ENCODE measurements around the gene ARHGAP5.

ARHGAP5 gene, protein sequence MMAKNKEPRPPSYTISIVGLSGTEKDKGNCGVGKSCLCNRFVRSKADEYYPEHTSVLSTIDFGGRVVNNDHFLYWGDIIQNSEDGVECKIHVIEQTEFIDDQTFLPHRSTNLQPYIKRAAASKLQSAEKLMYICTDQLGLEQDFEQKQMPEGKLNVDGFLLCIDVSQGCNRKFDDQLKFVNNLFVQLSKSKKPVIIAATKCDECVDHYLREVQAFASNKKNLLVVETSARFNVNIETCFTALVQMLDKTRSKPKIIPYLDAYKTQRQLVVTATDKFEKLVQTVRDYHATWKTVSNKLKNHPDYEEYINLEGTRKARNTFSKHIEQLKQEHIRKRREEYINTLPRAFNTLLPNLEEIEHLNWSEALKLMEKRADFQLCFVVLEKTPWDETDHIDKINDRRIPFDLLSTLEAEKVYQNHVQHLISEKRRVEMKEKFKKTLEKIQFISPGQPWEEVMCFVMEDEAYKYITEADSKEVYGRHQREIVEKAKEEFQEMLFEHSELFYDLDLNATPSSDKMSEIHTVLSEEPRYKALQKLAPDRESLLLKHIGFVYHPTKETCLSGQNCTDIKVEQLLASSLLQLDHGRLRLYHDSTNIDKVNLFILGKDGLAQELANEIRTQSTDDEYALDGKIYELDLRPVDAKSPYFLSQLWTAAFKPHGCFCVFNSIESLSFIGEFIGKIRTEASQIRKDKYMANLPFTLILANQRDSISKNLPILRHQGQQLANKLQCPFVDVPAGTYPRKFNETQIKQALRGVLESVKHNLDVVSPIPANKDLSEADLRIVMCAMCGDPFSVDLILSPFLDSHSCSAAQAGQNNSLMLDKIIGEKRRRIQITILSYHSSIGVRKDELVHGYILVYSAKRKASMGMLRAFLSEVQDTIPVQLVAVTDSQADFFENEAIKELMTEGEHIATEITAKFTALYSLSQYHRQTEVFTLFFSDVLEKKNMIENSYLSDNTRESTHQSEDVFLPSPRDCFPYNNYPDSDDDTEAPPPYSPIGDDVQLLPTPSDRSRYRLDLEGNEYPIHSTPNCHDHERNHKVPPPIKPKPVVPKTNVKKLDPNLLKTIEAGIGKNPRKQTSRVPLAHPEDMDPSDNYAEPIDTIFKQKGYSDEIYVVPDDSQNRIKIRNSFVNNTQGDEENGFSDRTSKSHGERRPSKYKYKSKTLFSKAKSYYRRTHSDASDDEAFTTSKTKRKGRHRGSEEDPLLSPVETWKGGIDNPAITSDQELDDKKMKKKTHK (N-terminal part only)

DNA sequence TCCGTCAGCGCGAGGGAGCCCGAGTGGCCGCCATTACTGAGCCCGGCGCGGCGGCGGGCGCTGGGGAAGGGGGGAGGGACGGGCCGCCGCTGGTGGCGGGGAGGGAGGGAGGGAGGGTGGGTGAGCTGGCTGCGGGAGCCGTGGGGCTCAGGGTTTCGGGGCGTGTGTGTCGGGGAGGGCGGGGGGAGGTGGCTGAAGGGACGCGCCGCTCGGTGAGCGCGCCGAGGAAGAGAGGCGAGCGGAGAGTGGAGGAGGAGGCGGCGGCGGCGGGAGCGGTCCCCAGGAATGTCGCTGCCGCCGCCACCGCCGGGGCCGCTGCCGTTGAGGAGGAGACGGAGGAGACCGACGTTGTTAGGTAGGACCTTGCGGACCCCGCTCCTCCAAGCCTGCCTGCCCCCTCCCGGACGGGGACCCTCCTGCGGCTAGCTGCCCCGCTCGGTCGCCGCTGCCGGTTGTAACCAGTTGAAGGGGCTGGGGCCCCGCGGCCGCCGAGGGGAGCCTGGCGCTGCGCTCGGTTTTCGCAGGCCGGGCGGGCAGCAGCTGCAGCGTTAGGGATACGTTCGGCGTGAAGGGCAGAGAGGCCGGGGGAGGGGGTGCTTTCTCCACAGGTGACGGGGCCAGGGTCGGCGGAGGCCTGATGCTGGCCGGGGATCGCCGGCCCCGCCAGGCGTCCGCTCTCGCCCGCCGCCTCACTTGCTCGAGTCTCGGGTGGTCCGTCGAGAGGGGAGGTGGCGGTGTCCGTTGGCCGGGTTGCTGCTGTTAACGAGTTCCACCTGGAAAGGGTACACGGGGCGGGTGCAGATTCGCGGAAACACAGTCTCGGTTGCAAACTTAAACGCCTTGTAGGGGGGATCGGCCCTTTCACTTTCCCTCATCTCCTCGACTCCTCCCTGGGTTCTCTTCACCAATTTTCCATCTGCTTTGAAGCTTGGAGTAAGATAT lies at the start of gene ARHGAP5:
Gene ARHGAP5 (plus strand): TSS at position 224 of the 942 bp plus-strand sequence. CDS start 13,366 bp downstream, outside the sequence.
- H3K9me3 ChIP-seq (ENCODE audit: control insufficient read depth, insufficient read depth, low read depth, low read length): no peaks in the 10 kb centered on the region

GRCh38 chr14:32028599-32028998 lies 48.5 kb upstream of the ARHGAP5 start:
- Histone ChIP-seq H3K9ac (ENCODE audit: low read length) (no peak overlapping the region), H3K36me3 (ENCODE audit: control insufficient read depth, insufficient read depth, low read length) (no peaks in the 10 kb centered on the region), H3K4me3 (ENCODE audit: low read depth, low read length) (no peak overlapping the region), H3K27ac (ENCODE audit: low read depth, low read length) (no peak overlapping the region), H3K27me3 (ENCODE audit: control insufficient read depth, insufficient read depth, low read length) (no peaks in the 10 kb centered on the region), H3K9me3 (ENCODE audit: control insufficient read depth, insufficient read depth, low read depth, low read length) (no peaks in the 10 kb centered on the region), H3K4me1 (ENCODE audit: control insufficient read depth, insufficient read depth, low read length) (no peaks in the 10 kb centered on the region)

More for the DNA sequence above, at the start of gene ARHGAP5:
- peaks cover 28% of the 10 kb centered on the region for H3K4me1 ChIP-seq (ENCODE audit: control insufficient read depth, insufficient read depth, low read length)
- H3K27me3 ChIP-seq (ENCODE audit: control insufficient read depth, insufficient read depth, low read length): no peaks in the 10 kb centered on the region
- H3K36me3 ChIP-seq (ENCODE audit: control insufficient read depth, insufficient read depth, low read length): no peaks in the 10 kb centered on the region
- peak within 1 kb of the TSS; percentile 71 for H3K4me3 ChIP-seq (ENCODE audit: low read depth, low read length)
- H3K9ac ChIP-seq (ENCODE audit: low read length): peak within 1 kb of the TSS; percentile 90
- H3K27ac ChIP-seq (ENCODE audit: low read depth, low read length): peak within 1 kb of the TSS; percentile 90

- no peaks in the 10 kb centered on the region for H3K4me1 ChIP-seq (ENCODE audit: control insufficient read depth, insufficient read depth, low read length)
- no peaks in the 10 kb centered on the region for H3K36me3 ChIP-seq (ENCODE audit: control insufficient read depth, insufficient read depth, low read length)
- H3K4me3 ChIP-seq (ENCODE audit: low read depth, low read length): no peak overlapping the region
- H3K9me3 ChIP-seq (ENCODE audit: control insufficient read depth, insufficient read depth, low read depth, low read length): no peaks in the 10 kb centered on the region
- no peak overlapping the region for H3K27ac ChIP-seq (ENCODE audit: low read depth, low read length)
- H3K9ac ChIP-seq (ENCODE audit: low read length): no peak overlapping the region
- H3K27me3 ChIP-seq (ENCODE audit: control insufficient read depth, insufficient read depth, low read length): no peaks in the 10 kb centered on the region
Observed at GRCh38 chr14:32033543-32033942, 43.6 kb upstream of the ARHGAP5 start.

DNA sequence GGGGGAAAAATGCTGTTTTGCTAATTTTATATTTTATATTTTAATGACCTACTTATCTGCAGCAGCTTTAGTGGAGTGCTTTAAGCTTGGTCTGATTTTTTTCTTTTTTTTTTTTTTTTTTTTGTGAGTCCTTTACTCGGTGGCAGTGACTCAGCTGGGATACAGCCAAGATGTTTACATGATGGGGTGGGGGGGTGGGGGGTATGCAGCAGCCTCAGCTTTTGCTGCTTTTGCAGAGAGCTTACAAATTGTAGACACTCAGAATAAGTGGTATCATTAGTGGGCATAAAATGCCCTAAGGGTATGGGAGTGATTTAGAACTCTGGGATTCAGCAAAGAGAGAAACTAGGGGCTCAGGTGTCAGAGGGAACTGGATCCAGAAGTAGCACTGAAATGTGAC lies 38.2 kb upstream of the ARHGAP5 start:
- Histone ChIP-seq H3K9ac (ENCODE audit: low read length) (no peak overlapping the region), H3K4me3 (ENCODE audit: low read depth, low read length) (no peak overlapping the region), H3K9me3 (ENCODE audit: control insufficient read depth, insufficient read depth, low read depth, low read length) (no peaks in the 10 kb centered on the region), H3K27ac (ENCODE audit: low read depth, low read length) (no peak overlapping the region), H3K36me3 (ENCODE audit: control insufficient read depth, insufficient read depth, low read length) (no peaks in the 10 kb centered on the region), H3K4me1 (ENCODE audit: control insufficient read depth, insufficient read depth, low read length) (no peaks in the 10 kb centered on the region), H3K27me3 (ENCODE audit: control insufficient read depth, insufficient read depth, low read length) (no peaks in the 10 kb centered on the region)

DNA sequence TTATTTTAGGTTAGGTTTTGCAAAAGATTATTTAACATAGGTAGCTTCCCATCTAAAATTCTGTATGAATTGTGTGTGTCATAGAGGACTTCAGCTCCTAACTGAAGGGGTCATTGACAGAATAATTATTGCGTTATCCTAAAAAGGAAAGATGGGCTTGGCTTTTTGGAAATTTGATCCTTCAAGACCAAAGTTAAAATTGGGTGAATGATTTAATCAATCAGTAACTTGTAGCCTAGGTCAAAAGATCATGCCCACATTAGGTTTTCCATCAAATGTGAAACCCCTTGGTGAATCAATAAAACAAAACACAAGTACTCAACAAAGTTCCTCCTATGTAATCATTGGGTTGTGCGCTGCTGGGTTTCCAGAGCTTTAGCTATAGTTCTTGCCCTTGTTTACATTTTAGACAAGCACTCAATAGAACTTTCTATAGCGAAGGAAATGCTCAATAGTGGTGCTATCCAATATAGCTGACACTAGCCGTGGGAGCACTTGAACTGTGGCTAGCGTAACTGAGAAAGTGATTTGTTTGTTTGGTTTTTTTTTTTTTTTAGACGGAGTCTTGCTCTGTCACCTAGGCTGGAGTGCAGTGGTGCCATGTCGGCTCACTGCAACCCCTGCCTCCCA lies 37.6 kb upstream of the ARHGAP5 start:
- Histone ChIP-seq H3K27ac (ENCODE audit: low read depth, low read length) (no peak overlapping the region), H3K4me3 (ENCODE audit: low read depth, low read length) (no peak overlapping the region), H3K27me3 (ENCODE audit: control insufficient read depth, insufficient read depth, low read length) (no peaks in the 10 kb centered on the region), H3K9ac (ENCODE audit: low read length) (no peak overlapping the region), H3K9me3 (ENCODE audit: control insufficient read depth, insufficient read depth, low read depth, low read length) (no peaks in the 10 kb centered on the region), H3K36me3 (ENCODE audit: control insufficient read depth, insufficient read depth, low read length) (no peaks in the 10 kb centered on the region), H3K4me1 (ENCODE audit: control insufficient read depth, insufficient read depth, low read length) (no peaks in the 10 kb centered on the region)

GRCh38 chr14:32043624-32044023 lies 33.5 kb upstream of the ARHGAP5 start:
- Histone ChIP-seq H3K27me3 (ENCODE audit: control insufficient read depth, insufficient read depth, low read length) (no peaks in the 10 kb centered on the region), H3K36me3 (ENCODE audit: control insufficient read depth, insufficient read depth, low read length) (no peaks in the 10 kb centered on the region), H3K27ac (ENCODE audit: low read depth, low read length) (no peak overlapping the region), H3K9me3 (ENCODE audit: control insufficient read depth, insufficient read depth, low read depth, low read length) (no peaks in the 10 kb centered on the region), H3K9ac (ENCODE audit: low read length) (no peak overlapping the region), H3K4me1 (ENCODE audit: control insufficient read depth, insufficient read depth, low read length) (no peaks in the 10 kb centered on the region), H3K4me3 (ENCODE audit: low read depth, low read length) (no peak overlapping the region)

DNA sequence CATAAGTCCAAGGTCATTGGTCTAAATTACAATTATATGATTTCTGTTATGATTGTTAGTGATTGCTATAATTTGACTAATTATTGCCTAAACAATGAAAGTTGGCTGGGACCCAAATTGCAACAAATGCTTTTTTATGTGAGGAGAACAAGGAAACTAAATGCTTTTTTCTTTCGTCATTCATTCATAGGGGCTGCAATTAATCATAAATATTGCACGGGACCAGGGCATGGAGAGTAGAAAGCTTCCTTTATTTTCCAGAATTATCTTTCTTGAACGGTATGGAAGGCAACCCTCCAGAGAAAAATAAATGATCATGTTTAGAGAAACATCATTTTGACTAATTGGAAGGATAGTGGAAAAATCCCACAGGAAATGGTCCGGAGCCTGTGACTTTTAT lies 32.6 kb upstream of the ARHGAP5 start:
- no peak overlapping the region for H3K27ac ChIP-seq (ENCODE audit: low read depth, low read length)
- no peaks in the 10 kb centered on the region for H3K36me3 ChIP-seq (ENCODE audit: control insufficient read depth, insufficient read depth, low read length)
- H3K4me3 ChIP-seq (ENCODE audit: low read depth, low read length): no peak overlapping the region
- H3K27me3 ChIP-seq (ENCODE audit: control insufficient read depth, insufficient read depth, low read length): no peaks in the 10 kb centered on the region
- H3K9ac ChIP-seq (ENCODE audit: low read length): no peak overlapping the region
- H3K4me1 ChIP-seq (ENCODE audit: control insufficient read depth, insufficient read depth, low read length): no peaks in the 10 kb centered on the region
- no peaks in the 10 kb centered on the region for H3K9me3 ChIP-seq (ENCODE audit: control insufficient read depth, insufficient read depth, low read depth, low read length)

- Histone ChIP-seq H3K9me3 (ENCODE audit: control insufficient read depth, insufficient read depth, low read depth, low read length) (no peaks in the 10 kb centered on the region), H3K4me3 (ENCODE audit: low read depth, low read length) (no peak overlapping the region), H3K27ac (ENCODE audit: low read depth, low read length) (no peak overlapping the region), H3K4me1 (ENCODE audit: control insufficient read depth, insufficient read depth, low read length) (no peaks in the 10 kb centered on the region; the same call in 1 of the 2 replicates), H3K36me3 (ENCODE audit: control insufficient read depth, insufficient read depth, low read length) (no peaks in the 10 kb centered on the region), H3K9ac (ENCODE audit: low read length) (no peak overlapping the region), H3K27me3 (ENCODE audit: control insufficient read depth, insufficient read depth, low read length) (no peaks in the 10 kb centered on the region)
Observed at GRCh38 chr14:32047791-32048190, 29.3 kb upstream of the ARHGAP5 start.

GRCh38 chr14:32049361-32050088 lies 27.6 kb upstream of the ARHGAP5 start:
- no peak overlapping the region for H3K4me3 ChIP-seq (ENCODE audit: low read depth, low read length)
- H3K36me3 ChIP-seq (ENCODE audit: control insufficient read depth, insufficient read depth, low read length): no peaks in the 10 kb centered on the region
- no peaks in the 10 kb centered on the region; the same call in 1 of the 2 replicates for H3K4me1 ChIP-seq (ENCODE audit: control insufficient read depth, insufficient read depth, low read length)
- no peak overlapping the region for H3K27ac ChIP-seq (ENCODE audit: low read depth, low read length)
- peaks cover 6% of the 10 kb centered on the region; the same call in 1 of the 2 replicates for H3K9me3 ChIP-seq (ENCODE audit: control insufficient read depth, insufficient read depth, low read depth, low read length)
- no peak overlapping the region for H3K9ac ChIP-seq (ENCODE audit: low read length)
- H3K27me3 ChIP-seq (ENCODE audit: control insufficient read depth, insufficient read depth, low read length): no peaks in the 10 kb centered on the region

All from HUES6 (cell line).